HCT116 (cell line): ENCODE data around the gene UNC45A. TPM values are rescaled to one million over a fixed set of nuclear protein-coding genes. Genes with fewer than 3 reads are reported as not detected.

Experiments
- ATAC-seq: fragments of 200-7000 bp; cut with Tn5 transposase; 2 replicates; pipeline ENCODE4 v1.9.1; 2020; ENCODE audit warnings: mild to moderate bottlenecking, moderate library complexity
- BruUV-seq: library from RNA; stranded (reverse); fragments of 400-500 nt; replicated peaks from 2 replicates; lab custom pipeline; 2021; lab: Mats Ljungman, UMichigan
- CTCF ChIA-PET: fragments of 300-600 bp; sonication (Branson Sonifier 250); formaldehyde crosslinking; loops from one replicate; lab custom pipeline; 2021; ENCODE audit warnings: antibody characterized with exemption; lab: Charles Lee
- POLR2A ChIA-PET: fragments of 300-600, 350-600 bp; sonication (Branson Sonifier 250); formaldehyde crosslinking; loops from one replicate; lab custom pipeline; 2021; ENCODE audit warnings: antibody characterized with exemption; lab: Charles Lee
- RAD21 ChIA-PET, 2 experiments: fragments of 300-600 bp; sonication (Branson Sonifier 250); formaldehyde crosslinking; loops; one replicate each; lab custom pipeline; 2023; ENCODE audit warnings: low total read pairs in 2 of 2; ENCODE audit not compliant: uncharacterized antibody in 2 of 2, unreplicated experiment in 2 of 2, low non-redundant PET in 1 of 2; lab: Charles Lee
- DNase-seq: peaks from one replicate; pipeline ENCODE4 v3.0.0-alpha.2; 2010; ENCODE audit warnings: low read depth, low spot score
- H2AFZ ChIP-seq: fragments of 200-600 bp; shearing (Covaris generic), sonication (generic); 2 replicates; pipeline ENCODE4 v1.6.1; 2017; ENCODE audit warnings: low read depth, mixed run types, mixed read lengths, antibody characterized with exemption, low read length; ENCODE audit not compliant: poor library complexity, severe bottlenecking
- H3K27ac ChIP-seq: 2 replicates; pipeline ENCODE4 v1.5.1; 2012; ENCODE audit warnings: low read depth, low read length
- H3K27me3 ChIP-seq: fragments of 200-600 bp; sonication (generic); 2 replicates; pipeline ENCODE4 v1.6.1; 2016; ENCODE audit warnings: mixed run types, low read length, mixed read lengths; ENCODE audit not compliant: insufficient read depth
- H3K36me3 ChIP-seq, 2 experiments: fragments of 200-500 bp in 1 of 2; fragments of 200-600 bp in 1 of 2; sonication (Bioruptor generic) in 1 of 2; sonication (generic) in 1 of 2; 2 replicates each; pipeline versions ENCODE4 v1.5.1 to v1.6.1; 2014 to 2016; ENCODE audit warnings: low read length in 2 of 2, inconsistent platforms in 1 of 2, mixed read lengths in 1 of 2, mixed run types in 1 of 2; ENCODE audit not compliant: insufficient read depth in 2 of 2, control insufficient read depth in 1 of 2
- H3K4me1 ChIP-seq, 2 experiments: fragments of 200-600 bp in 1 of 2; sonication (generic) in 1 of 2; 2 replicates each; pipeline versions ENCODE4 v1.5.1 to v1.6.1; 2012 to 2017; ENCODE audit warnings: low read length in 2 of 2, inconsistent platforms in 1 of 2, mild to moderate bottlenecking in 1 of 2, mixed read lengths in 1 of 2, mixed run types in 1 of 2, moderate library complexity in 1 of 2; ENCODE audit not compliant: insufficient read depth in 2 of 2, control insufficient read depth in 1 of 2
- H3K4me2 ChIP-seq: fragments of 200-600 bp; sonication (generic); 2 replicates; pipeline ENCODE4 v1.6.1; 2017; ENCODE audit warnings: mixed run types, low read length, mixed read lengths
- H3K4me3 ChIP-seq, 2 experiments: fragments of 200-600 bp in 1 of 2; sonication (generic) in 1 of 2; replicated peaks in 1 of 2; 2 replicates each; pipeline ENCODE4 v1.5.1; 2011 to 2016; ENCODE audit warnings: low read length in 2 of 2, control low read depth in 1 of 2, low read depth in 1 of 2, mild to moderate bottlenecking in 1 of 2, mixed read lengths in 1 of 2, mixed run types in 1 of 2
- H3K79me2 ChIP-seq: fragments of 200-600 bp; sonication (generic); 2 replicates; pipeline ENCODE4 v1.6.1; 2017; ENCODE audit warnings: mild to moderate bottlenecking, mixed run types, low read length, moderate library complexity, mixed read lengths; ENCODE audit not compliant: insufficient read depth
- H3K9ac ChIP-seq: fragments of 200-600 bp; sonication (generic); 2 replicates; pipeline ENCODE4 v1.6.1; 2016; ENCODE audit warnings: low read length, mixed read lengths
- H3K9me2 ChIP-seq: fragments of 200-600 bp; sonication (generic), shearing (Covaris generic); 2 replicates; pipeline ENCODE4 v1.6.1; 2017; ENCODE audit warnings: mixed run types, mild to moderate bottlenecking, moderate library complexity; ENCODE audit not compliant: insufficient read depth
- H3K9me3 ChIP-seq, 2 experiments: fragments of 200-500 bp in 1 of 2; fragments of 200-600 bp in 1 of 2; sonication (Bioruptor generic) in 1 of 2; sonication (generic) in 1 of 2; 2 replicates each; pipeline ENCODE4 v1.6.1; 2014 to 2017; ENCODE audit warnings: low read length in 2 of 2, mixed read lengths in 2 of 2, inconsistent platforms in 1 of 2, low read depth in 1 of 2, mild to moderate bottlenecking in 1 of 2, mixed run types in 1 of 2, moderate library complexity in 1 of 2; ENCODE audit not compliant: control insufficient read depth in 1 of 2, insufficient read depth in 1 of 2
- H4K20me1 ChIP-seq: fragments of 200-600 bp; sonication (generic), shearing (Covaris generic); 2 replicates; pipeline ENCODE4 v1.6.1; 2017; ENCODE audit warnings: mixed run types, mild to moderate bottlenecking, moderate library complexity; ENCODE audit not compliant: insufficient read depth
- POLR2AphosphoS5 ChIP-seq: IDR thresholded peaks from 2 replicates; pipeline ENCODE4 v1.6.1; 2011; ENCODE audit warnings: mild to moderate bottlenecking, low read depth, low read length, moderate library complexity
- intact Hi-C: fragments of 100-400 bp; cut with micrococcal nuclease; formaldehyde crosslinking; loops from 2 replicates; pipeline ENCODE4 v1.10.0; 2022
- total RNA-seq: library from RNA; stranded (reverse); gene quantifications from one replicate; pipeline ENCODE4 v1.2.1, GENCODE V29; 2021; ENCODE audit not compliant: unreplicated experiment
- TF ChIP-seq, protein P1 (sequence below), 3 experiments: fragments of 200-600 bp in 1 of 3; sonication (generic) in 1 of 3; IDR thresholded peaks in 2 of 3; conservative IDR thresholded peaks in 1 of 3; 2 replicates each; pipeline ENCODE4 v1.5.1; 2012 to 2017; ENCODE audit warnings: low read depth in 2 of 3, low read length in 2 of 3, antibody characterized with exemption in 1 of 3, borderline replicate concordance in 1 of 3, control low read depth in 1 of 3, mild to moderate bottlenecking in 1 of 3, mixed read lengths in 1 of 3, mixed run types in 1 of 3, moderate library complexity in 1 of 3; ENCODE audit not compliant: insufficient read depth in 1 of 3

The UNC45A gene
- total RNA-seq, 1 experiment from 2014 or later = 95.4 TPM

DNA sequence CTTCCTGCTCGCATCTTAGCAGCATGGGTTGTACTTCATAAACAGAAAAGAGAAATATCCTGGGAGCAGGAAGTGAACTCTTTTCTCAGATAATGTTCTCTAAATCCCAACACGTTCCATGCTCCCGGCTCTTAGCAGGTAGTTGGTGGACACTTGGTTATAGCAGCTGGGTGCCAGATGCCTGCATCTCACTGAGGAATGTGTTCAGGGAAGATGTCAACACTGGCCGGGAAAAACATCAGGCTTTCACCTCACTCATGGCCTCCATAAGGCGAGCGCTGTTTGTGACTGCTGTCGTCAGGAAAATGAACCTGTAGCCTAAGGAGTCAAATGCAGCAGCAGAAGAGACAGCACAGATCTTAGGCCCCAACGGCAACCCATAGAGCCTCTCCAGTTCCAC lies 63.7 kb downstream of the UNC45A start (continued):
- TF ChIP-seq, protein P1, sequence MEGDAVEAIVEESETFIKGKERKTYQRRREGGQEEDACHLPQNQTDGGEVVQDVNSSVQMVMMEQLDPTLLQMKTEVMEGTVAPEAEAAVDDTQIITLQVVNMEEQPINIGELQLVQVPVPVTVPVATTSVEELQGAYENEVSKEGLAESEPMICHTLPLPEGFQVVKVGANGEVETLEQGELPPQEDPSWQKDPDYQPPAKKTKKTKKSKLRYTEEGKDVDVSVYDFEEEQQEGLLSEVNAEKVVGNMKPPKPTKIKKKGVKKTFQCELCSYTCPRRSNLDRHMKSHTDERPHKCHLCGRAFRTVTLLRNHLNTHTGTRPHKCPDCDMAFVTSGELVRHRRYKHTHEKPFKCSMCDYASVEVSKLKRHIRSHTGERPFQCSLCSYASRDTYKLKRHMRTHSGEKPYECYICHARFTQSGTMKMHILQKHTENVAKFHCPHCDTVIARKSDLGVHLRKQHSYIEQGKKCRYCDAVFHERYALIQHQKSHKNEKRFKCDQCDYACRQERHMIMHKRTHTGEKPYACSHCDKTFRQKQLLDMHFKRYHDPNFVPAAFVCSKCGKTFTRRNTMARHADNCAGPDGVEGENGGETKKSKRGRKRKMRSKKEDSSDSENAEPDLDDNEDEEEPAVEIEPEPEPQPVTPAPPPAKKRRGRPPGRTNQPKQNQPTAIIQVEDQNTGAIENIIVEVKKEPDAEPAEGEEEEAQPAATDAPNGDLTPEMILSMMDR (IDR thresholded peaks at IDR 0.05 in 2 of 3, conservative IDR thresholded peaks at IDR 0.05 in 1 of 3; ENCODE audit: borderline replicate concordance in 1 of 3, insufficient read depth in 1 of 3, low read depth in 2 of 3, low read length in 2 of 3) = no peak
- TF ChIP-seq POLR2AphosphoS5 = no peak
- TF ChIP-seq, all 23 proteins: peak for 0

DNA sequence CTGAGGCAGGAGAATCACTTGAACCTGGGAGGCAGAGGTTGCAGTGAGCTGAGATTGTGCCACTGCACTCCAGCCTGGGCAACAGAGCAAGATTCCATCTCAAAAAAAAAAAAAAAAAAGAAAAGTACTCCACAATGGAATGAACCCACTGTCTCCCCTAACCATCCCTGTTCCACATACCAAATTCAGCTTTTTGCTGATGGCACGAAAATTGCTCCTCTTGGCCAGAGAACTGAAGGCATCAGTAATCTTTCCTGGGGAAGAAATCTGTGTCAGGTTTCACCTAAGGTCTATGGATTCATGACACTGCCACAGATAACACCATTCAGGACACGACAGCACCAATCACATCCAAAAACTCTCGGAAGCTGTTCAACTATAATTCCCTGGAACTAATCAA lies 66.1 kb downstream of the UNC45A start:
- H3K9me3 ChIP-seq = no peaks in the 10 kb centered on the region
- TF ChIP-seq, protein P1 (IDR thresholded peaks at IDR 0.05 in 2 of 3, conservative IDR thresholded peaks at IDR 0.05 in 1 of 3; ENCODE audit: borderline replicate concordance in 1 of 3, insufficient read depth in 1 of 3, low read depth in 2 of 3, low read length in 2 of 3) = no peak
- no peak overlapping the region for H3K4me2 ChIP-seq
- POLR2A ChIA-PET = no interaction called here
- H3K4me3 ChIP-seq = no peak overlapping the region
- ATAC-seq (no peak), DNase-seq (no peak)
- H3K9me2 ChIP-seq = no peaks in the 10 kb centered on the region
- H3K27me3 ChIP-seq = no peaks in the 10 kb centered on the region
- H3K79me2 ChIP-seq = peaks cover 6% of the 10 kb centered on the region
- intact Hi-C loops = no loop called here
- H4K20me1 ChIP-seq = no peaks in the 10 kb centered on the region
- H2AFZ ChIP-seq = no peak overlapping the region
- CTCF ChIA-PET = no interaction called here
- H3K4me1 ChIP-seq = no peaks in the 10 kb centered on the region
- peaks cover 26 to 33% of the 10 kb centered on the region in 2 experiments; a peak in 3 of 4 replicates for H3K36me3 ChIP-seq
- RAD21 ChIA-PET = no interaction called here
- H3K27ac ChIP-seq = no peak overlapping the region
- no TSS peak for BruUV-seq
- no peak overlapping the region for H3K9ac ChIP-seq

Other genes with a start within 250 kb of the UNC45A start
- gene BLM, start 217.9 kb upstream of the UNC45A start, total RNA-seq = 24.6 TPM
- gene FURIN, start 66.7 kb upstream of the UNC45A start, total RNA-seq = 42.0 TPM
- gene FES, start 50.8 kb upstream of the UNC45A start, total RNA-seq = 5.3 TPM
- 44.9 TPM for gene MAN2A2, start 32.0 kb upstream of the UNC45A start, total RNA-seq
- 20.4 TPM for gene HDDC3, start 2.7 kb upstream of the UNC45A start, total RNA-seq
- gene RCCD1, start 19.6 kb downstream of the UNC45A start, total RNA-seq = 38.5 TPM
- gene PRC1, start 59.2 kb downstream of the UNC45A start, total RNA-seq = 186 TPM
- gene VPS33B, start 87.3 kb downstream of the UNC45A start, total RNA-seq = 23.1 TPM
- not detected for gene SV2B, start 165.0 kb downstream of the UNC45A start, total RNA-seq